Muscle of back (tissue), 11 donors: ENCODE results near the gene CYB5RL. TPM values are rescaled to one million over a fixed set of nuclear protein-coding genes. Genes with fewer than 3 reads are reported as not detected.
A peak's percentile ranks its signal among the peaks of the same experiment; 100 is the strongest.

Experiments
- DNase-seq, 3 donors: peaks; one replicate each; pipeline versions ENCODE4 v3.0.0 to v3.0.0-alpha.2; 2013
- polyA plus RNA-seq, 10 donors: library from polyadenylated mRNA; unstranded; fragments of 120-200 nt; gene quantifications; one replicate each; pipeline ENCODE4 v1.2.1, GENCODE V29; 2013; ENCODE audit not compliant: insufficient read length in 10 of 10

Gene CYB5RL
- polyA plus RNA-seq, 10 donors, result 4.3 to 8.4 (median 5.7) TPM

DNA sequence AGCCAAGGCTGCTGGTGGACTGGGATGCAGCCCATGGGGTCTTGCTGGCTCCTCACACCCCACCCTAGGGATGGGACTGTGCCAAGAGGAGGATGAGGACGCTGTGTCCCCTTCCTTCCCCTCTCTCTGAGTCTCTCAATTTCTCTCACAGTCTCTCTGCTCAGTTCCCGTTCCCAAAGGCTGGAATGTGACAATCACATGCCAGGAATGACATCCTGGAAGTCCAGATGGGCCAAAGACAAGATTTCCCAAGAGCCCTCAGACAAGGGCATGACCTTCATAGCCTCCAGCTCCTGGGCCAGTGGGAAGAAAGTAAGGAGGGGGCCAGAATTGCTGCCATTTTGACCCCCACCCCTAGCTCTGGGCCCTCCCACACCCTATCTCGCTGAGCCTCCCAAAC is 39.5 kb downstream of the CYB5RL start:
- no peak for DNase-seq

- no peak for DNase-seq
Measured at GRCh38 chr1:54159733-54160316, 40.0 kb downstream of the CYB5RL start.

DNA sequence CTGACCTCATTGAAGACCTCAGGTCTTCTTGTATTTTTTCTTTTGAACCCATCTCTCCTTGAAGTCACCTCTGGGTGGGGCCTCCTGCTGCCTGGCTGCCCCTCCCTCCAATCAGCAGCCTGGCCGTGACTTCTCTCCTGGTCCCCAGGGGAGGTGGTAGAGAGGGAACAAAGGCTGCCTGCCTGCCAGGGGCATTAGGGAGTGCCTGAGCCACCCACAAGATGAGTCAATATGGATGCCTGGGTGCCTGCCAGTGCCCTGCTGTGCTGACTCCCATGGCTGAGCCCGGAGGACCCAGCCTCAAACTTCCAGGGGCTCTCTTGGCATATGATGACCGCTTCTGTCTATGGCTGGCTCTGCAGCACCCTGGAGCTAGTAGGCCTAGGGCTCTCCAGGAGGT is 41.8 kb downstream of the CYB5RL start:
- no peak for DNase-seq

- no peak for DNase-seq
Measured at GRCh38 chr1:54157401-54157800, 42.4 kb downstream of the CYB5RL start.

- no peak for DNase-seq
Measured at GRCh38 chr1:54156986-54157385, 42.8 kb downstream of the CYB5RL start.

DNA sequence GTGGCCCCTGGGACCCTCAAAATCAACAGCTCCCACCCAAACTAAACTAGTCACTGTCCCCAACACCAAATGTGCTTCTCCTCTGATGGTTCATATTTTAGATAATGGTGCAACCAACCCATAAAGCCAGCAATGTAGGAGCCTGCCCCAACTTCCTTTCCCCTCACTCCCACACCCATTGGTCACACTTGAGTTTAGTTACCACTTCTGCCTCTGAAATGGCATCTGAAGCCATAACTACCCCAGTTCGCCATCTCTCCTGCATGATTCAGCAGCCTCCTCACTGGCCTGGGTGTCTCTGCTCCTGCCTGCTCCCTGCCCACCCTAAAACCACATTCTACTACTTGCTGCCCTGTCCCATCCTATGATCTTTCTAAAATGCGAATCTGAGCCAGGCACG is 43.6 kb downstream of the CYB5RL start:
- no peak for DNase-seq

- DNase-seq, result peak; percentile 47 to 83 (median 58)
Measured at GRCh38 chr1:54153535-54154439, 46.0 kb downstream of the CYB5RL start.

DNA sequence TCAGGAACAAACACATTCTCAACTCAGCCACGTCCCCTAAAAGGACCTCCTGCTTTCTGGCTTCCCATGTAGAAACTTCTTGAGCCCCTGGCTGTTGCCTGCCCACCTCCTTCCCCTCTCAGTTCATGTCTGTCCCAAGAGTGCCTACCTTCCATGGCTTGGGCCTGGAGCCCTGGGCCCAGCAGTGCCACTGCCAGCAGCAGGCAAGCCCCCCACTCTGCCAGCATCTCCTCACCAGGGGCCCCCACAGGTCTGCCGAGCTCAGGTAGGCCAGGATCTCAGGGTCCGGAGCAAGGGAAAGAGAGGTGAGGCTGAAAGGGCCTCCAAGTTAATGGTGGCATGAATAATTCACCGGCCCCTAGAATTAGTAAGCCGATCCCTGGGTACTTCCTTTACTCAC is 47.1 kb downstream of the CYB5RL start, which contains the start of gene CDCP2:
CDCP2 (minus strand) TSS at position 305 of the 400 bp plus-strand sequence; CDS start at position 227, 78 bp downstream.
- DNase-seq, result no peak

GRCh38 chr1:54151013-54151412 is 48.8 kb downstream of the CYB5RL start:
- no peak for DNase-seq

Other genes starting within 250 kb of the CYB5RL start
- not detected for gene LDLRAD1, start 181.8 kb downstream of the CYB5RL start, polyA plus RNA-seq
- gene TMEM59, start 146.8 kb downstream of the CYB5RL start, polyA plus RNA-seq, result 100 to 1,000 TPM; 140 to 172 (median 156) TPM
- 1 to 10 TPM; 4.9 to 7.7 (median 5.6) TPM for gene TCEANC2, start 146.4 kb downstream of the CYB5RL start, polyA plus RNA-seq
- gene CDCP2, start 47.0 kb downstream of the CYB5RL start, polyA plus RNA-seq, result under 1 TPM in 3 of 10 donors, not detected in 7; 0.08 to 0.20 (median 0.10) TPM
- 10 to 100 TPM; 54.6 to 64.7 (median 62.6) TPM for gene MRPL37, start 137 bp upstream of the CYB5RL start, polyA plus RNA-seq
- gene SSBP3, start 206.4 kb upstream of the CYB5RL start, polyA plus RNA-seq, result 10 to 100 TPM; 44.8 to 68.1 (median 51.2) TPM